ENCODE measurements around the gene SLC16A6. TPM values are rescaled to one million over a fixed set of nuclear protein-coding genes. Genes with fewer than 3 reads are reported as not detected.
A peak's percentile ranks its signal among the peaks of the same experiment; 100 is the strongest.

SLC16A6 gene
- total RNA-seq, 2 experiments from 2014 or later: 6.0 to 10.7 TPM

- Mint-ChIP-seq H3K36me3 (peaks cover 12% of the 10 kb centered on the region), H3K9me3 (ENCODE audit: low read depth) (no peaks in the 10 kb centered on the region), H3K27ac (no peak overlapping the region), H3K4me3 (no peak overlapping the region), H3K27me3 (no peaks in the 10 kb centered on the region), H3K4me1 (peaks cover 12% of the 10 kb centered on the region)
- CTCF ChIA-PET: interaction anchor here (1.2 kb wide), 1 partner anchor 9 kb away, joined by 4 read pairs; no protein-coding TSS in a partner anchor
- ATAC-seq (no peak), DNase-seq (no peak)
These were observed 14.2 kb upstream of the SLC16A6 start for GRCh38 chr17:68305142-68305541.

- H3K27me3 Mint-ChIP-seq: no peaks in the 10 kb centered on the region
- no peak for DNase-seq
- H3K4me1 Mint-ChIP-seq: peaks cover 8% of the 10 kb centered on the region
- ATAC-seq: no peak
- H3K36me3 Mint-ChIP-seq: peaks cover 12% of the 10 kb centered on the region
- H3K9me3 Mint-ChIP-seq (ENCODE audit: low read depth): no peaks in the 10 kb centered on the region
- no peak overlapping the region for H3K27ac Mint-ChIP-seq
- no peak overlapping the region for H3K4me3 Mint-ChIP-seq
- CTCF ChIA-PET: no interaction called here
These were observed 13.8 kb upstream of the SLC16A6 start for GRCh38 chr17:68304706-68305105.

- DNase-seq (no peak), ATAC-seq (no peak)
- CTCF ChIA-PET: interaction anchor here (1.0 to 1.4 kb wide), 2 partner anchors 11 to 13 kb away, joined by 3 to 4 read pairs; no protein-coding TSS in a partner anchor
- no peak overlapping the region for H3K27ac Mint-ChIP-seq
- peaks cover 10% of the 10 kb centered on the region for H3K36me3 Mint-ChIP-seq
- no peaks in the 10 kb centered on the region for H3K27me3 Mint-ChIP-seq
- peaks cover 23% of the 10 kb centered on the region for H3K4me1 Mint-ChIP-seq
- no peak overlapping the region for H3K4me3 Mint-ChIP-seq
- H3K9me3 Mint-ChIP-seq (ENCODE audit: low read depth): no peaks in the 10 kb centered on the region
These were observed 11.7 kb upstream of the SLC16A6 start for GRCh38 chr17:68302666-68303065.

GRCh38 chr17:68302066-68302564, 11.2 kb upstream of the SLC16A6 start:
- Mint-ChIP-seq H3K4me1 (peaks cover 29% of the 10 kb centered on the region), H3K27ac (no peak overlapping the region), H3K27me3 (no peaks in the 10 kb centered on the region), H3K9me3 (ENCODE audit: low read depth) (no peaks in the 10 kb centered on the region), H3K36me3 (peaks cover 7% of the 10 kb centered on the region), H3K4me3 (no peak overlapping the region)
- CTCF ChIA-PET: interaction anchor here (1.0 to 1.4 kb wide), 4 partner anchors 8 to 164 kb away, joined by 3 to 4 read pairs (median 3); no protein-coding TSS in a partner anchor
- ATAC-seq (no peak), DNase-seq (no peak)

GRCh38 chr17:68301438-68301959, 10.6 kb upstream of the SLC16A6 start:
- CTCF ChIA-PET: interaction anchor here (1.0 to 1.4 kb wide), 4 partner anchors 9 to 164 kb away, joined by 3 to 4 read pairs (median 3); no protein-coding TSS in a partner anchor
- DNase-seq (no peak), ATAC-seq (no peak)
- Mint-ChIP-seq H3K4me3 (no peak overlapping the region), H3K4me1 (peaks cover 35% of the 10 kb centered on the region), H3K27me3 (no peaks in the 10 kb centered on the region), H3K9me3 (ENCODE audit: low read depth) (no peaks in the 10 kb centered on the region), H3K36me3 (peaks cover 6% of the 10 kb centered on the region), H3K27ac (no peak overlapping the region)

GRCh38 chr17:68299817-68300216, 8.9 kb upstream of the SLC16A6 start:
- Mint-ChIP-seq H3K4me3 (no peak overlapping the region), H3K27me3 (peaks cover 2% of the 10 kb centered on the region), H3K9me3 (ENCODE audit: low read depth) (no peaks in the 10 kb centered on the region), H3K27ac (no peak overlapping the region), H3K36me3 (peaks cover 12% of the 10 kb centered on the region), H3K4me1 (peaks cover 46% of the 10 kb centered on the region)
- CTCF ChIA-PET: no interaction called here
- no peak for DNase-seq
- ATAC-seq: no peak

GRCh38 chr17:68298601-68299000, 7.7 kb upstream of the SLC16A6 start:
- H3K27ac Mint-ChIP-seq: peak overlapping the region; percentile 10
- ATAC-seq (no peak), DNase-seq (no peak)
- H3K36me3 Mint-ChIP-seq: peaks cover 13% of the 10 kb centered on the region
- H3K9me3 Mint-ChIP-seq (ENCODE audit: low read depth): no peaks in the 10 kb centered on the region
- no peak overlapping the region for H3K4me3 Mint-ChIP-seq
- peaks cover 2% of the 10 kb centered on the region for H3K27me3 Mint-ChIP-seq
- H3K4me1 Mint-ChIP-seq: peaks cover 57% of the 10 kb centered on the region
- CTCF ChIA-PET: no interaction called here

GRCh38 chr17:68297195-68297594, 6.3 kb upstream of the SLC16A6 start:
- no peaks in the 10 kb centered on the region for H3K9me3 Mint-ChIP-seq (ENCODE audit: low read depth)
- DNase-seq (no peak), ATAC-seq (no peak)
- H3K4me1 Mint-ChIP-seq: peaks cover 65% of the 10 kb centered on the region
- H3K27ac Mint-ChIP-seq: peak overlapping the region; percentile 93
- peak overlapping the region; percentile 54 for H3K4me3 Mint-ChIP-seq
- H3K36me3 Mint-ChIP-seq: peaks cover 13% of the 10 kb centered on the region
- peaks cover 2% of the 10 kb centered on the region for H3K27me3 Mint-ChIP-seq
- CTCF ChIA-PET: interaction anchor here (0.6 to 2.5 kb wide), 12 partner anchors 13 to 102 kb away, joined by 3 to 12 read pairs (median 4); no protein-coding TSS in a partner anchor

GRCh38 chr17:68296217-68297191, 5.6 kb upstream of the SLC16A6 start:
- ATAC-seq: peak; percentile 37
- peak overlapping the region; percentile 54 for H3K4me3 Mint-ChIP-seq
- H3K27ac Mint-ChIP-seq: peak overlapping the region; percentile 93
- no peaks in the 10 kb centered on the region for H3K9me3 Mint-ChIP-seq (ENCODE audit: low read depth)
- CTCF ChIA-PET: interaction anchor here (0.6 to 2.5 kb wide), 13 partner anchors 14 to 141 kb away, joined by 3 to 12 read pairs (median 3); no protein-coding TSS in a partner anchor
- H3K36me3 Mint-ChIP-seq: peaks cover 13% of the 10 kb centered on the region
- peak; percentile 97 for DNase-seq
- H3K4me1 Mint-ChIP-seq: peaks cover 62% of the 10 kb centered on the region
- H3K27me3 Mint-ChIP-seq: peaks cover 2% of the 10 kb centered on the region

GRCh38 chr17:68295086-68295485, 4.2 kb upstream of the SLC16A6 start:
- peak overlapping the region; percentile 56 for H3K27ac Mint-ChIP-seq
- peaks cover 65% of the 10 kb centered on the region for H3K4me1 Mint-ChIP-seq
- H3K27me3 Mint-ChIP-seq: peaks cover 2% of the 10 kb centered on the region
- DNase-seq (no peak), ATAC-seq (no peak)
- H3K36me3 Mint-ChIP-seq: peaks cover 15% of the 10 kb centered on the region
- no peaks in the 10 kb centered on the region for H3K9me3 Mint-ChIP-seq (ENCODE audit: low read depth)
- CTCF ChIA-PET: no interaction called here
- H3K4me3 Mint-ChIP-seq: no peak overlapping the region

GRCh38 chr17:68294617-68295016, 3.7 kb upstream of the SLC16A6 start:
- H3K4me3 Mint-ChIP-seq: no peak overlapping the region
- peaks cover 2% of the 10 kb centered on the region for H3K27me3 Mint-ChIP-seq
- H3K36me3 Mint-ChIP-seq: peaks cover 19% of the 10 kb centered on the region
- no peaks in the 10 kb centered on the region for H3K9me3 Mint-ChIP-seq (ENCODE audit: low read depth)
- peak overlapping the region; percentile 56 for H3K27ac Mint-ChIP-seq
- peaks cover 69% of the 10 kb centered on the region for H3K4me1 Mint-ChIP-seq
- CTCF ChIA-PET: interaction anchor here (0.8 to 1.3 kb wide), 3 partner anchors 30 to 104 kb away, joined by 4 read pairs; no protein-coding TSS in a partner anchor
- ATAC-seq (no peak), DNase-seq (no peak)

- Mint-ChIP-seq H3K27me3 (peaks cover 2% of the 10 kb centered on the region), H3K4me1 (peaks cover 70% of the 10 kb centered on the region), H3K27ac (no peak overlapping the region), H3K9me3 (ENCODE audit: low read depth) (no peaks in the 10 kb centered on the region), H3K36me3 (peaks cover 18% of the 10 kb centered on the region), H3K4me3 (no peak overlapping the region)
- ATAC-seq (no peak), DNase-seq (no peak)
- CTCF ChIA-PET: interaction anchor here (0.8 to 1.3 kb wide), 3 partner anchors 30 to 105 kb away, joined by 4 read pairs; no protein-coding TSS in a partner anchor
These were observed 3.2 kb upstream of the SLC16A6 start for GRCh38 chr17:68294196-68294555.

GRCh38 chr17:68293490-68294195, 2.7 kb upstream of the SLC16A6 start:
- no peaks in the 10 kb centered on the region for H3K9me3 Mint-ChIP-seq (ENCODE audit: low read depth)
- H3K4me1 Mint-ChIP-seq: peaks cover 72% of the 10 kb centered on the region
- H3K27me3 Mint-ChIP-seq: peaks cover 2% of the 10 kb centered on the region
- CTCF ChIA-PET: interaction anchor here (0.8 to 4.1 kb wide), 7 partner anchors 21 to 143 kb away, joined by 4 to 22 read pairs (median 9); no protein-coding TSS in a partner anchor
- no peak for DNase-seq
- H3K4me3 Mint-ChIP-seq: no peak overlapping the region
- H3K36me3 Mint-ChIP-seq: peaks cover 21% of the 10 kb centered on the region
- no peak overlapping the region for H3K27ac Mint-ChIP-seq
- no peak for ATAC-seq

Measured in activated CD8-positive, alpha-beta memory T cell treated with anti-CD3 and anti-CD28 coated beads, Interleukin-2, amount 10 ng/mL, durations not matched to agents 7 days and 5 days (primary cell).